Ascending aorta (tissue), 2 donors: ENCODE measurements around the gene WDFY3. TPM values are rescaled to one million over a fixed set of nuclear protein-coding genes. Genes with fewer than 3 reads are reported as not detected.

Source experiments
- DNase-seq, 2 donors: peaks; one replicate each; pipeline ENCODE4 v3.0.0-alpha.2; 2019; ENCODE audit warnings: low spot score in 2 of 2
- H3K27ac ChIP-seq, 2 donors: fragments of 200-600 bp; sonication (generic); one replicate each; pipeline ENCODE4 v1.5.1; 2016 to 2017; ENCODE audit warnings: mild to moderate bottlenecking in 1 of 2
- H3K27me3 ChIP-seq: fragments of 200-600 bp; sonication (generic); one replicate; pipeline ENCODE4 v1.5.1; 2017
- H3K36me3 ChIP-seq, 2 donors: fragments of 200-600 bp; sonication (generic); one replicate each; pipeline ENCODE4 v1.5.1; 2016
- H3K4me1 ChIP-seq, 2 donors: fragments of 200-600 bp; sonication (generic); one replicate each; pipeline ENCODE4 v1.5.1; 2016 to 2017; ENCODE audit warnings: mild to moderate bottlenecking in 1 of 2
- H3K4me3 ChIP-seq, 2 donors: fragments of 200-600 bp; sonication (generic); one replicate each; pipeline ENCODE4 v1.5.1; 2016 to 2017; ENCODE audit warnings: mild to moderate bottlenecking in 1 of 2
- H3K9me3 ChIP-seq, 2 donors: fragments of 200-600 bp; sonication (generic); one replicate each; pipeline ENCODE4 v1.5.1; 2016
- intact Hi-C: fragments of 100-400 bp; cut with DNase I; formaldehyde crosslinking; loops from one replicate; pipeline ENCODE4 v1.15.1; 2023
- total RNA-seq: library from RNA; depleted of rRNA; stranded (reverse); fragments of >200 nt; gene quantifications from one replicate; pipeline ENCODE4 v1.1.0, GENCODE V29; 2016
- TF ChIP-seq, protein P1 (sequence below), 3 experiments: fragments of 200-600 bp in 2 of 3; fragments of 450-650 bp in 1 of 3; sonication (generic) in 2 of 3; IDR thresholded peaks; one replicate each; pipeline ENCODE4 v1.5.1; 2016 to 2019; ENCODE audit warnings: antibody characterized with exemption in 3 of 3, mild to moderate bottlenecking in 1 of 3, moderate library complexity in 1 of 3

WDFY3 gene
- total RNA-seq, 1 donor from 2014 or later = 30.2 TPM

DNA sequence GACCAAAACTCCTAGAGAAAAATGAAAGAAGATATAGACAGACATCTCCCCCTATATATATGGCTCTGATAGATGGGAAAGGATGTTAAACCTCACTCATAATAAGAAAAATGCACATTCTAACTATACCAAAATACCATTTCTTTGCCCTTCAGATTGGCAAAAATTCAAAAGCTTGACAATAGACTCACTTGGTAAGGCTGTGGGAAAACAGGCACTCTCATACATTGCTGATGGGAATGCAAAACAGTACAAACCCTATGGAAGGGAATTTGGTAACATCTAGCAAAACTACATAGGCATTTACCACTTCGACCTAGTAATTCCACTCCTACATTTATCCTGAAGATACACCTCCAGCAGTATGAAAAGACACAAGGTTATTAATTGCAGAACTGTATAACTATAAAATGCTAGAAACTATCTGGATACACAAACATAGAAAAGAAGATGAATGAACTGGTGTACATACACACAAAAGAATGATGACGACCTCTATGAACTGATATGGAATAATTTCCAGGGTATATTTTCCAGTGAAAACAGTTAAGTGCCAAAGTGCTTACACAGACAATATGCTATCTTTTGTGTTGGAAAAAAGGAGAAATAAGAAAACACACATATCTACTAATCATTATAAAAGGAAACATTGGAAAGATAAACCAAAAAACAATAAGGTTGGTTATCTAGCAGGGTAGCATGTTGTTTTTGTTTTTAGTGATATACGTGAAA, 48.5 kb downstream of the WDFY3 start:
- Histone ChIP-seq H3K36me3 (no peaks in the 10 kb centered on the region), H3K4me3 (no peak overlapping the region), H3K9me3 (no peaks in the 10 kb centered on the region), H3K27me3 (no peaks in the 10 kb centered on the region), H3K4me1 (peaks cover 3 to 25% of the 10 kb centered on the region in 2 donors), H3K27ac (no peak overlapping the region)
- intact Hi-C loops = no loop called here
- no peak for DNase-seq
- TF ChIP-seq, protein P1, sequence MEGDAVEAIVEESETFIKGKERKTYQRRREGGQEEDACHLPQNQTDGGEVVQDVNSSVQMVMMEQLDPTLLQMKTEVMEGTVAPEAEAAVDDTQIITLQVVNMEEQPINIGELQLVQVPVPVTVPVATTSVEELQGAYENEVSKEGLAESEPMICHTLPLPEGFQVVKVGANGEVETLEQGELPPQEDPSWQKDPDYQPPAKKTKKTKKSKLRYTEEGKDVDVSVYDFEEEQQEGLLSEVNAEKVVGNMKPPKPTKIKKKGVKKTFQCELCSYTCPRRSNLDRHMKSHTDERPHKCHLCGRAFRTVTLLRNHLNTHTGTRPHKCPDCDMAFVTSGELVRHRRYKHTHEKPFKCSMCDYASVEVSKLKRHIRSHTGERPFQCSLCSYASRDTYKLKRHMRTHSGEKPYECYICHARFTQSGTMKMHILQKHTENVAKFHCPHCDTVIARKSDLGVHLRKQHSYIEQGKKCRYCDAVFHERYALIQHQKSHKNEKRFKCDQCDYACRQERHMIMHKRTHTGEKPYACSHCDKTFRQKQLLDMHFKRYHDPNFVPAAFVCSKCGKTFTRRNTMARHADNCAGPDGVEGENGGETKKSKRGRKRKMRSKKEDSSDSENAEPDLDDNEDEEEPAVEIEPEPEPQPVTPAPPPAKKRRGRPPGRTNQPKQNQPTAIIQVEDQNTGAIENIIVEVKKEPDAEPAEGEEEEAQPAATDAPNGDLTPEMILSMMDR (IDR thresholded peaks at IDR 0.05) = no peak

DNA sequence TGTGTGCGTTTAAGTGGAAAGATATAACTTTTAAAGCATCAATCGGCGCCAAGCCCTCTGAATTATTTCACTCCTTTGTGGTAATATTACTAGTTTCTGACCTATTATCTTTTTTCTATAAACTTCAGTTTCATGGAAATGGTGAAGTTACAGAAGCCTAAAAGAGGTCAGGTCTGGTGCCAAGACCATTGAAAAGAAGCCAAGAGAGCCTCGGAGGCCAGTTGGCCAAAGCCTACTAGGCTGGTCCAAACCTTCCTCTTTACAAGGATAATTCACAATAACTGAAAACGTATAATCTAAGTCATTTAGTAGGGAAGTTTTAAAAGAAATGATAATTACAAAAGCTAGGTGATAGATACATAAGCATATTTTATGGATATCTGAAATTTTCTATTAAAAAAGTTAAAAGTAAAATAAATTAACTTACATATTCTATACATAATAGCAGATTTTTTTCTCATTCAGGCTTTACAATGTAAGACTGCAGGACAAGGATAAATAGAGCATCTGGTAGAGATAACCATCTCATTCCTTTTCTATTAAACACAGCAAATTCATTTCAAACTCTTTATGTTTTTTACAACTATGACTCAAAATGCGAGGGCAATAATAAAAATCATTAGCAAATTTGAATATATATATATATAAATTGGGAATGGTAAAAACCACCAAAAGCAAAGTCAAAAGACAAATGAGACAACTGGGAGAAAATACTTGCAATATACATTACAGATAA, 49.2 kb downstream of the WDFY3 start:
- Histone ChIP-seq H3K36me3 (no peaks in the 10 kb centered on the region), H3K4me1 (peaks cover 8 to 32% of the 10 kb centered on the region in 2 donors), H3K27ac (peak overlapping the region in 1 of 2 donors; percentile 64), H3K9me3 (no peaks in the 10 kb centered on the region), H3K27me3 (no peaks in the 10 kb centered on the region), H3K4me3 (no peak overlapping the region)
- intact Hi-C loops = no loop called here
- DNase-seq = no peak
- TF ChIP-seq, protein P1 (IDR thresholded peaks at IDR 0.05) = no peak

DNA sequence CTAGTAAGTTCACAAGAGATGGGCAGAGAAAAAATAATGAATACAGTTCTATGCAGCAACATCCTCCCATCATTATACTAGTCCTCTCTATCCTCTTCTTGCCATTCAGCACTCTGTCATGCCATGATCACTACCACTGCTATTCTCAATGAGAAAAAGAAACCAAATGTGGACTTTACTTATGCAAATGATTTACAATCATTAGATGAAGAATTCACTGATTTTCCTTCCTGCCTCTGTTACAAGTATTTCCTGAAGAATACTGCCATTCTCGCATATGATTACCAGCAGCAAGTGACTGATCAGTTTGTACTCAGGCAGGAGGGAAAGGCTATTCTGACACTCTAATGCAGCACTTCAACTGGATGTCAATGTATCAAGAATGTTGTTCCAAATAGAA, 50.3 kb downstream of the WDFY3 start:
- H3K36me3 ChIP-seq = no peaks in the 10 kb centered on the region
- TF ChIP-seq, protein P1 (IDR thresholded peaks at IDR 0.05) = no peak
- peak overlapping the region; percentile 43 to 64 for H3K27ac ChIP-seq
- H3K4me1 ChIP-seq = peaks cover 8 to 32% of the 10 kb centered on the region in 2 donors
- intact Hi-C loops = no loop called here
- DNase-seq = no peak
- no peaks in the 10 kb centered on the region for H3K9me3 ChIP-seq
- no peaks in the 10 kb centered on the region for H3K27me3 ChIP-seq
- H3K4me3 ChIP-seq = no peak overlapping the region

DNA sequence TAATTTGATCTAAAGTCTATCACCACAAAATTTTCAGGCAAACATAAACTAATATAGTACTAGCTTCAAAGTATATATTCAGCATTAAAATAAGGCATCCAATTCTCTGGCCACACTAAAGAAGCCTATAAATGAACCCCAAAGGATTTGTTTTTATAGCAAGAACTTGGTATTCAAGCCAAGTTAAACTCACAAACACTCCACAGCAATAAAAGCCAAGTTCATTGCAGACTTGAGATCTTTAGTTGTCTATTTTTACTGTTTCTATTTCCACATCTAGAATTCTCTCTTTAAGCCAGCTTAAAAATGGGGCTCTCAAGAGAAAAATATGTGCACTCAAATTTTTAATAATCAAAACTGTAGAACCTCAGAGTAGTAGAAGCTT, 51.1 kb downstream of the WDFY3 start:
- Histone ChIP-seq H3K4me3 (peak overlapping the region in 1 of 2 donors; percentile 5), H3K27ac (peak overlapping the region; percentile 43 to 64), H3K9me3 (no peaks in the 10 kb centered on the region), H3K36me3 (no peaks in the 10 kb centered on the region), H3K4me1 (peaks cover 8 to 30% of the 10 kb centered on the region in 2 donors), H3K27me3 (no peaks in the 10 kb centered on the region)
- no peak for DNase-seq
- TF ChIP-seq, protein P1 (IDR thresholded peaks at IDR 0.05) = no peak
- intact Hi-C loops = no loop called here

DNA sequence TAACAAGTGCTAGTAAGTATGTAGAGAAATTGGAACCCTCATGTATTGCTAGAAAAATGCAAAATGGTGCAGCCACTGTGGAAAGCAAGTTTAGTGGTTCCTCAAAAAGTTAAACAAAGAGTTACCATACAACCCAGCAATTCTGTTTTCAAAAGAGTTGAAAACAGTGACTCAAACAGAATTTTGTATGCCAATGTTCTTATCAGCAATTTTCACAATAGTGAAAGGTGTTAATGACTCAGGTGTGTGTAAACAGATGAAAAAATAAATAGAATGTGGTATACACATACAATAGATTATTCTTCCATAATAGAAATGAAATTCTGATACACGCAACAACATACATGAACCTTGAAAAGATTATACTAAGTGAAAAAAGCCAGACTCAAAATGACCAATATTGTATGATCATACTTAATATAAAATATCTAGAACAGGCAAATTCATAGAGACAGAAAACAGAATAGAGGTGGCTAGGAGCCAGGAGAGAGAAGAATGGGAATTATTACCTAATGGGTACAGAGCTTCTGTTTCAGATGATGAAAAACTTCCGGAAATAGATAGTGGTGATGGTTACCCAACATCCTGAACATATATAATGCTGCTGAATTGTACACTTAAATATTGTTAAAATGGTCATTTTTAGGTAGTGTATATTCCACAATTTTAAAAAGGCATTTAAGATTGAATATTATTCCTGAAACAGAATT, 51.6 kb downstream of the WDFY3 start:
- H3K4me3 ChIP-seq = no peak overlapping the region
- DNase-seq = no peak
- TF ChIP-seq, protein P1 (IDR thresholded peaks at IDR 0.05) = no peak
- H3K9me3 ChIP-seq = no peaks in the 10 kb centered on the region
- H3K4me1 ChIP-seq = peaks cover 8 to 26% of the 10 kb centered on the region in 2 donors
- peak overlapping the region; percentile 64 to 68 for H3K27ac ChIP-seq
- intact Hi-C loops = loop anchor here (5.0 kb wide), 1 partner anchor 42 kb away; no protein-coding TSS in a partner anchor
- no peaks in the 10 kb centered on the region for H3K27me3 ChIP-seq
- no peaks in the 10 kb centered on the region for H3K36me3 ChIP-seq
